Measurements from ENCODE around the gene PRR14L. TPM values are rescaled to one million over a fixed set of nuclear protein-coding genes. Genes with fewer than 3 reads are reported as not detected.
A peak's percentile ranks its signal among the peaks of the same experiment; 100 is the strongest.
"Not testable (repeated sequence)": the region's sequence is repeated elsewhere in the genome, so short reads cannot be mapped to it uniquely, and the experiment has no call there.

The PRR14L gene
- total RNA-seq, 2 experiments from 2014 or later: 63.5 to 72.4 TPM

GRCh38 chr22:31662668-31663037 is 87.3 kb downstream of the PRR14L start:
- H3K4me3 Mint-ChIP-seq: peak overlapping the region; percentile 92
- ChIA-PET CTCF (interaction anchor here (0.6 to 3.6 kb wide), 11 partner anchors 9 to 314 kb away, joined by 3 to 17 read pairs (median 5); no protein-coding TSS in a partner anchor), POLR2A (no interaction called here)
- H3K36me3 Mint-ChIP-seq (ENCODE audit: low read depth): no peaks in the 10 kb centered on the region
- no peaks in the 10 kb centered on the region for H3K9me3 Mint-ChIP-seq
- peaks cover 33% of the 10 kb centered on the region for H3K4me1 Mint-ChIP-seq
- peak overlapping the region; percentile 95 for H3K27ac Mint-ChIP-seq
- H3K27me3 Mint-ChIP-seq: peaks cover 3% of the 10 kb centered on the region
- DNase-seq: no peak

GRCh38 chr22:31661851-31662667 is 87.9 kb downstream of the PRR14L start, which contains the start of gene PISD:
Gene PISD, minus strand, starts transcription at chr22:31662215. Its CDS starts 7 bp downstream, at chr22:31662208.
- Mint-ChIP-seq H3K27ac (peak within 1 kb of the TSS; percentile 95), H3K4me1 (peaks cover 33% of the 10 kb centered on the region), H3K36me3 (ENCODE audit: low read depth) (no peaks in the 10 kb centered on the region), H3K27me3 (peaks cover 3% of the 10 kb centered on the region), H3K9me3 (no peaks in the 10 kb centered on the region), H3K4me3 (peak within 1 kb of the TSS; percentile 92)
- DNase-seq: peak; percentile 97
- POLR2A ChIA-PET: no interaction called here
- CTCF ChIA-PET: interaction anchor here (0.6 to 2.3 kb wide), 14 partner anchors 9 to 315 kb away, joined by 3 to 9 read pairs (median 4); no protein-coding TSS in a partner anchor

GRCh38 chr22:31660860-31661341 is 89.0 kb downstream of the PRR14L start:
- peaks cover 35% of the 10 kb centered on the region for H3K4me1 Mint-ChIP-seq
- DNase-seq: peak; percentile 32
- H3K27me3 Mint-ChIP-seq; POLR2A ChIA-PET; H3K36me3 Mint-ChIP-seq (ENCODE audit: low read depth); H3K9me3 Mint-ChIP-seq: not testable (repeated sequence)
- CTCF ChIA-PET: interaction anchor here (1.1 to 2.3 kb wide), 4 partner anchors 30 to 310 kb away, joined by 3 to 8 read pairs (median 6); no protein-coding TSS in a partner anchor
- H3K27ac Mint-ChIP-seq: peak overlapping the region; percentile 95
- peak overlapping the region; percentile 92 for H3K4me3 Mint-ChIP-seq

- H3K4me3 Mint-ChIP-seq: no peak overlapping the region
- peaks cover 32% of the 10 kb centered on the region for H3K4me1 Mint-ChIP-seq
- POLR2A ChIA-PET: no interaction called here
Measured at GRCh38 chr22:31659246-31659645, 90.7 kb downstream of the PRR14L start.

GRCh38 chr22:31654408-31654807 is 95.5 kb downstream of the PRR14L start:
- peaks cover 22% of the 10 kb centered on the region for H3K4me1 Mint-ChIP-seq
- POLR2A ChIA-PET: no interaction called here

More at GRCh38 chr22:31659246-31659645, 90.7 kb downstream of the PRR14L start:
- H3K27me3 Mint-ChIP-seq: no peaks in the 10 kb centered on the region
- DNase-seq: no peak
- H3K27ac Mint-ChIP-seq: no peak overlapping the region
- CTCF ChIA-PET: interaction anchor here (0.7 kb wide), 1 partner anchor 229 kb away, joined by 5 read pairs; no protein-coding TSS in a partner anchor
- H3K36me3 Mint-ChIP-seq (ENCODE audit: low read depth): no peaks in the 10 kb centered on the region
- no peaks in the 10 kb centered on the region for H3K9me3 Mint-ChIP-seq

GRCh38 chr22:31653944-31654343 is 96.0 kb downstream of the PRR14L start:
- no peak overlapping the region for H3K27ac Mint-ChIP-seq
- ChIA-PET POLR2A (no interaction called here), CTCF (no interaction called here)
- no peak overlapping the region for H3K4me3 Mint-ChIP-seq
- peaks cover 7% of the 10 kb centered on the region for H3K36me3 Mint-ChIP-seq (ENCODE audit: low read depth)
- H3K9me3 Mint-ChIP-seq: no peaks in the 10 kb centered on the region
- peaks cover 19% of the 10 kb centered on the region for H3K4me1 Mint-ChIP-seq
- no peak for DNase-seq
- H3K27me3 Mint-ChIP-seq: no peaks in the 10 kb centered on the region

More at GRCh38 chr22:31654408-31654807, 95.5 kb downstream of the PRR14L start:
- Mint-ChIP-seq H3K27ac (no peak overlapping the region), H3K27me3 (no peaks in the 10 kb centered on the region), H3K4me3 (no peak overlapping the region), H3K9me3 (no peaks in the 10 kb centered on the region), H3K36me3 (ENCODE audit: low read depth) (peaks cover 4% of the 10 kb centered on the region)
- CTCF ChIA-PET: interaction anchor here (0.6 kb wide), 1 partner anchor 194 kb away, joined by 4 read pairs; no protein-coding TSS in a partner anchor
- DNase-seq: no peak

- CTCF ChIA-PET: no interaction called here
- peaks cover 12% of the 10 kb centered on the region for H3K36me3 Mint-ChIP-seq (ENCODE audit: low read depth)
Measured at GRCh38 chr22:31652911-31653684, 96.8 kb downstream of the PRR14L start.

GRCh38 chr22:31652088-31652487 is 97.8 kb downstream of the PRR14L start:
- ChIA-PET POLR2A (no interaction called here), CTCF (no interaction called here)
- H3K27ac Mint-ChIP-seq: no peak overlapping the region
- no peaks in the 10 kb centered on the region for H3K9me3 Mint-ChIP-seq
- no peaks in the 10 kb centered on the region for H3K27me3 Mint-ChIP-seq
- no peak overlapping the region for H3K4me3 Mint-ChIP-seq
- DNase-seq: no peak
- H3K36me3 Mint-ChIP-seq (ENCODE audit: low read depth): peaks cover 12% of the 10 kb centered on the region
- peaks cover 16% of the 10 kb centered on the region for H3K4me1 Mint-ChIP-seq

More at GRCh38 chr22:31652911-31653684, 96.8 kb downstream of the PRR14L start:
- Mint-ChIP-seq H3K4me3 (no peak overlapping the region), H3K9me3 (no peaks in the 10 kb centered on the region), H3K27ac (no peak overlapping the region), H3K4me1 (peaks cover 18% of the 10 kb centered on the region), H3K27me3 (no peaks in the 10 kb centered on the region)
- POLR2A ChIA-PET: no interaction called here
- DNase-seq: no peak

GRCh38 chr22:31651664-31652063 is 98.3 kb downstream of the PRR14L start:
- no peak overlapping the region for H3K27ac Mint-ChIP-seq
- ChIA-PET POLR2A (no interaction called here), CTCF (no interaction called here)
- no peaks in the 10 kb centered on the region for H3K27me3 Mint-ChIP-seq
- peaks cover 16% of the 10 kb centered on the region for H3K4me1 Mint-ChIP-seq
- H3K36me3 Mint-ChIP-seq (ENCODE audit: low read depth): peaks cover 15% of the 10 kb centered on the region
- no peaks in the 10 kb centered on the region for H3K9me3 Mint-ChIP-seq
- H3K4me3 Mint-ChIP-seq: no peak overlapping the region
- DNase-seq: no peak

GRCh38 chr22:31650391-31650790 is 99.5 kb downstream of the PRR14L start:
- Mint-ChIP-seq H3K4me3 (no peak overlapping the region), H3K4me1 (peaks cover 20% of the 10 kb centered on the region), H3K9me3 (no peaks in the 10 kb centered on the region), H3K36me3 (ENCODE audit: low read depth) (peaks cover 20% of the 10 kb centered on the region), H3K27me3 (no peaks in the 10 kb centered on the region), H3K27ac (no peak overlapping the region)
- ChIA-PET CTCF (no interaction called here), POLR2A (no interaction called here)
- DNase-seq: no peak

GRCh38 chr22:31647523-31648320 is 102.2 kb downstream of the PRR14L start:
- Mint-ChIP-seq H3K27ac (no peak overlapping the region), H3K36me3 (ENCODE audit: low read depth) (peaks cover 28% of the 10 kb centered on the region), H3K27me3 (no peaks in the 10 kb centered on the region), H3K4me3 (no peak overlapping the region), H3K9me3 (no peaks in the 10 kb centered on the region), H3K4me1 (peaks cover 12% of the 10 kb centered on the region)
- ChIA-PET POLR2A (no interaction called here), CTCF (interaction anchor here (0.6 to 1.4 kb wide), 4 partner anchors 11 to 108 kb away, joined by 3 to 5 read pairs (median 3); no protein-coding TSS in a partner anchor)
- no peak for DNase-seq

- ChIA-PET POLR2A (no interaction called here), CTCF (interaction anchor here (0.6 to 1.4 kb wide), 4 partner anchors 11 to 108 kb away, joined by 3 to 5 read pairs (median 3); no protein-coding TSS in a partner anchor)
- H3K4me3 Mint-ChIP-seq: no peak overlapping the region
- H3K9me3 Mint-ChIP-seq: no peaks in the 10 kb centered on the region
- DNase-seq: no peak
- H3K27ac Mint-ChIP-seq: no peak overlapping the region
- H3K27me3 Mint-ChIP-seq: no peaks in the 10 kb centered on the region
- peaks cover 11% of the 10 kb centered on the region for H3K4me1 Mint-ChIP-seq
- peaks cover 30% of the 10 kb centered on the region for H3K36me3 Mint-ChIP-seq (ENCODE audit: low read depth)
Measured at GRCh38 chr22:31647066-31647465, 102.9 kb downstream of the PRR14L start.
